SU-DHL-6 (cell line): ENCODE data around the gene PRPF8.
A peak's percentile ranks its signal among the peaks of the same experiment; 100 is the strongest.

Experiments used
- H2AFZ ChIP-seq: fragments of 200-600 bp; sonication (generic); 2 replicates; pipeline ENCODE4 v1.6.1; 2014; ENCODE audit warnings: low read depth, mild to moderate bottlenecking, moderate library complexity, mixed read lengths, antibody characterized with exemption, low read length; ENCODE audit not compliant: severe bottlenecking
- H3F3A ChIP-seq: fragments of 200-600 bp; shearing (Covaris generic); 2 replicates; pipeline ENCODE4 v1.6.0; 2016; ENCODE audit warnings: antibody characterized with exemption, mild to moderate bottlenecking; ENCODE audit not compliant: insufficient read depth
- H3K27ac ChIP-seq: fragments of 200-600 bp; sonication (generic); 2 replicates; pipeline ENCODE4 v1.5.1; 2016; ENCODE audit warnings: low read depth, mild to moderate bottlenecking, low read length, moderate library complexity, mixed read lengths
- H3K27me3 ChIP-seq: fragments of 200-600 bp; sonication (generic), shearing (Covaris generic); 2 replicates; pipeline ENCODE4 v1.6.0; 2014; ENCODE audit warnings: mild to moderate bottlenecking, low read length
- H3K36me3 ChIP-seq: fragments of 200-600 bp; sonication (generic); 2 replicates; pipeline ENCODE4 v1.6.1; 2014; ENCODE audit warnings: mild to moderate bottlenecking, low read length, mixed read lengths
- H3K4me2 ChIP-seq: fragments of 300-600, 200-600 bp; shearing (Covaris generic), sonication (generic); 2 replicates; pipeline ENCODE4 v1.6.0; 2014; ENCODE audit warnings: low read length, low read depth, mild to moderate bottlenecking; ENCODE audit not compliant: poor library complexity, severe bottlenecking
- H3K4me3 ChIP-seq: fragments of 200-600 bp; sonication (generic); 2 replicates; pipeline ENCODE4 v1.5.1; 2014; ENCODE audit warnings: antibody characterized with exemption, low read length, mild to moderate bottlenecking, mixed read lengths; ENCODE audit not compliant: insufficient read depth, poor library complexity, severe bottlenecking
- H3K79me2 ChIP-seq: fragments of 200-600 bp; sonication (generic); 2 replicates; pipeline ENCODE4 v1.6.1; 2014; ENCODE audit warnings: mild to moderate bottlenecking, low read length, moderate library complexity; ENCODE audit not compliant: insufficient read depth
- H3K9ac ChIP-seq: fragments of 200-600 bp; sonication (generic); 2 replicates; pipeline ENCODE4 v1.7.0; 2014; ENCODE audit warnings: mild to moderate bottlenecking, low read length
- H3K9me2 ChIP-seq: fragments of 200-600 bp; sonication (generic); replicated peaks from 2 replicates; pipeline ENCODE4 v1.6.1; 2014; ENCODE audit warnings: low read length; ENCODE audit not compliant: insufficient read depth
- H3K9me3 ChIP-seq: fragments of 200-600 bp; sonication (generic); 2 replicates; pipeline ENCODE4 v1.6.1; 2014; ENCODE audit warnings: low read length, mixed read lengths; ENCODE audit not compliant: insufficient read depth
- H4K20me1 ChIP-seq: fragments of 200-600 bp; sonication (generic); 2 replicates; pipeline ENCODE4 v1.6.1; 2014; ENCODE audit warnings: low read depth, mild to moderate bottlenecking, antibody characterized with exemption, low read length, moderate library complexity, mixed read lengths
- EZH2phosphoT487 ChIP-seq: fragments of 200-600 bp; sonication (generic), shearing (Covaris generic); conservative IDR thresholded peaks from 2 replicates; pipeline ENCODE4 v1.6.1; 2018; ENCODE audit warnings: mild to moderate bottlenecking, antibody characterized with exemption, low read length, moderate library complexity, mixed read lengths
- TF ChIP-seq, protein P1 (sequence below): fragments of 200-600 bp; sonication (generic); IDR thresholded peaks from one replicate; pipeline ENCODE4 v1.5.1; 2017; ENCODE audit warnings: antibody characterized with exemption, mild to moderate bottlenecking, low read length, moderate library complexity; ENCODE audit not compliant: insufficient read depth, poor library complexity, severe bottlenecking

Gene PRPF8

DNA sequence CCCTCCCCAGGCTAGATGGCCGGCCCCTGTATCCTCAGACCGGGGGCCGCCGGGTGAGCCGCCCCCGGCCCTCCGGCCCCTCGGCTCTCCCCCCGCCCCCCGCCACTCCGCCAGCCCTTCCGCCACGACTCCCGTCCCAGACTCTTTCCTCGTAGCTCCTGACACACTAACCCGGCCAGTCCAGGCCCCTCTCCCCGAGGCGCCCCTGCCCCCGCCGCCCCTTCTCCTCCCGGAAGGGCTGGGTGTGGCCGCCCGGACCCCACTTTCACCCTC lies 31.1 kb upstream of the PRPF8 start:
- Histone ChIP-seq H4K20me1 (no peaks in the 10 kb centered on the region), H3K36me3 (no peaks in the 10 kb centered on the region), H3K4me2 (peak overlapping the region; percentile 66), H3F3A (peaks cover 5% of the 10 kb centered on the region; the same call in 1 of the 2 replicates), H3K9me2 (no peaks in the 10 kb centered on the region), H3K9ac (peak overlapping the region; percentile 52), H3K79me2 (no peaks in the 10 kb centered on the region), H3K9me3 (no peaks in the 10 kb centered on the region), H3K27ac (no peak overlapping the region), H3K4me3 (peak overlapping the region; percentile 85), H2AFZ (peak overlapping the region; percentile 81), H3K27me3 (no peaks in the 10 kb centered on the region)
- no peak for TF ChIP-seq EZH2phosphoT487
- TF ChIP-seq, protein P1, sequence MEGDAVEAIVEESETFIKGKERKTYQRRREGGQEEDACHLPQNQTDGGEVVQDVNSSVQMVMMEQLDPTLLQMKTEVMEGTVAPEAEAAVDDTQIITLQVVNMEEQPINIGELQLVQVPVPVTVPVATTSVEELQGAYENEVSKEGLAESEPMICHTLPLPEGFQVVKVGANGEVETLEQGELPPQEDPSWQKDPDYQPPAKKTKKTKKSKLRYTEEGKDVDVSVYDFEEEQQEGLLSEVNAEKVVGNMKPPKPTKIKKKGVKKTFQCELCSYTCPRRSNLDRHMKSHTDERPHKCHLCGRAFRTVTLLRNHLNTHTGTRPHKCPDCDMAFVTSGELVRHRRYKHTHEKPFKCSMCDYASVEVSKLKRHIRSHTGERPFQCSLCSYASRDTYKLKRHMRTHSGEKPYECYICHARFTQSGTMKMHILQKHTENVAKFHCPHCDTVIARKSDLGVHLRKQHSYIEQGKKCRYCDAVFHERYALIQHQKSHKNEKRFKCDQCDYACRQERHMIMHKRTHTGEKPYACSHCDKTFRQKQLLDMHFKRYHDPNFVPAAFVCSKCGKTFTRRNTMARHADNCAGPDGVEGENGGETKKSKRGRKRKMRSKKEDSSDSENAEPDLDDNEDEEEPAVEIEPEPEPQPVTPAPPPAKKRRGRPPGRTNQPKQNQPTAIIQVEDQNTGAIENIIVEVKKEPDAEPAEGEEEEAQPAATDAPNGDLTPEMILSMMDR, result no peak

DNA sequence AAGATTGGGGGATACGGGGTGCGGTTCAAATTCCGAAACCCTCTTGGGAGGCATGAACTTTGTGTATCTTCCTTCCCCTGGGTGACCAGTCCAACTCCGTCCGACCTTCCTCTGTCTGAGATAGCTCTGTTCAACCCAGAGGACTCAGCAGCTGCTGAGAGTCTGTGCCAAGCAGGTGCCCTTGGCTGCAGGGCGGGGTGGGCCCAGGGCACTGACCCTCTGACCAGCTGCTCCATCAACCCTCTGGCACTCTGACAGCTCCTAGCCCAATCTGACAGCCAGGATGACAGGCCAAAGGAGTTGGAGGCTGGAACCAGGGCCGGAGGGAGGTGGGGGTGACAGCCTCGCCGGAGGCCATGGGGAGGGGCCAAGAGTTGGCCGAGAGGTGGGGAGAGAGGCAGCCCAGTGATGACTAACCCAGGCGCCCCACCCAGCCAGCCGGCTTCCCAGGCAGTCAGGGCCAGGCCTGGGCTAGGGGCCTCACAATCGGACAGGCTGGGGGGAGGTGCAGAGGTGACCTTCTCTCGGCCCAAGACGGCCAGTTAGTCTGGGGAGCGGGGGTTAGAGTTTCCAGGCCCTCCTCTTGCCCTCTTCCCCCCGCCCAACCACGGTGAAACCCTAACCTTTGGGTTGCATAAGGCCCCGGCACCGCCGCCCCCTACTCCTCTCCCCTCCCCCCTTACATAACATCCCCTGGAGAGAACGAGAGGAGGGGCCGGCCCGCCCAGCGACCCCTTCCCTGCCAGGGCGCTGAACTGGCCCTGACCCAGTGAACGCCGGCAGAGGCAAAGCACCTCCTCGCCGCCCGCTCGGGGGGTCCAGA lies 30.5 kb upstream of the PRPF8 start:
- Histone ChIP-seq H3K27me3 (no peaks in the 10 kb centered on the region), H3K79me2 (no peaks in the 10 kb centered on the region), H3F3A (peaks cover 4% of the 10 kb centered on the region; the same call in 1 of the 2 replicates), H4K20me1 (no peaks in the 10 kb centered on the region), H3K9me3 (no peaks in the 10 kb centered on the region), H3K9ac (peak overlapping the region; percentile 52), H3K36me3 (no peaks in the 10 kb centered on the region), H3K9me2 (no peaks in the 10 kb centered on the region), H2AFZ (no peak overlapping the region), H3K27ac (no peak overlapping the region), H3K4me3 (peak overlapping the region; percentile 85), H3K4me2 (peak overlapping the region; percentile 66)
- TF ChIP-seq EZH2phosphoT487, result no peak
- TF ChIP-seq, protein P1, result no peak

DNA sequence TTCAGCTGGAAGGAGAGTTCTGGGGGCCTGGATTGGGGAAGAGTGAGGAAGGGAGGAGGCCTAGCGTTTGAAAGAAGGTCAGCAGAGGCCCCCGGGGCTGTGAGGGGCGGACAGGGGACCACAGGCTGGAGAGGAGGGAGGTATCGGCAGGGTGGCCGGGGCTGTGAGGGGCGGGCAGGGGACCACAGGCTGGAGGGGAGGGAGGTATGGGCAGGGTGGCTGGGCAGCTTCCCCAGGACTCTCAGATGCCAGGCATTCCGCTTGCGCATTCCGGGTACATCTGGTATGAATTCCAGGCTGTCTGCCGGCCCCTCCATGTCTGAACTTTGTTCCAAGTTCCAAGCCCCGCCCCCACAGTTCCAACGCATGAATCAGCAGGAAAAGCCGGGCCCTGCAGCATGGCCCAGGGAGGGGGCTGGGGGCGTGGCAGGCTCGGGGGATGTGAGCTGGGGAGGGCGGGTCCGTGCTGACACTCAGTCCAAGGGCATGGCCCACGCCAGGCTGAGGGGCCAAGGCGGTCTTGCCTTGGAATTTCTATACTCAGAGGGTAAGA lies 29.8 kb upstream of the PRPF8 start:
- no peaks in the 10 kb centered on the region for H3K9me2 ChIP-seq
- no peak overlapping the region for H2AFZ ChIP-seq
- H3F3A ChIP-seq, result peaks cover 4% of the 10 kb centered on the region; the same call in 1 of the 2 replicates
- H3K27me3 ChIP-seq, result no peaks in the 10 kb centered on the region
- no peak overlapping the region for H3K4me2 ChIP-seq
- no peaks in the 10 kb centered on the region for H3K79me2 ChIP-seq
- no peaks in the 10 kb centered on the region for H3K36me3 ChIP-seq
- no peak overlapping the region for H3K4me3 ChIP-seq
- no peak overlapping the region for H3K27ac ChIP-seq
- no peak overlapping the region for H3K9ac ChIP-seq
- H3K9me3 ChIP-seq, result no peaks in the 10 kb centered on the region
- no peak for TF ChIP-seq EZH2phosphoT487
- TF ChIP-seq, protein P1, result no peak
- H4K20me1 ChIP-seq, result no peaks in the 10 kb centered on the region
